SJCRH30 (cell line): ENCODE measurements around the gene C3orf70. TPM values are rescaled to one million over a fixed set of nuclear protein-coding genes. Genes with fewer than 3 reads are reported as not detected.

Experiments
- DNase-seq, 2 experiments: peaks; one replicate each; pipeline ENCODE4 v3.0.0-alpha.2; 2015 to 2020
- H3K27ac ChIP-seq: fragments of 250-450 bp; sonication (Bioruptor Pico); 2 replicates; pipeline ENCODE4 v1.5.1; 2020; ENCODE audit warnings: mild to moderate bottlenecking, moderate library complexity
- H3K27me3 ChIP-seq: fragments of 250-450 bp; sonication (Bioruptor Pico); 2 replicates; pipeline ENCODE4 v1.5.1; 2020; ENCODE audit warnings: mild to moderate bottlenecking, moderate library complexity
- H3K36me3 ChIP-seq: fragments of 250-450 bp; sonication (Bioruptor Pico); 2 replicates; pipeline ENCODE4 v1.5.1; 2020; ENCODE audit warnings: mild to moderate bottlenecking, moderate library complexity
- H3K4me1 ChIP-seq: fragments of 250-450 bp; sonication (Bioruptor Pico); 2 replicates; pipeline ENCODE4 v1.5.1; 2020; ENCODE audit warnings: mild to moderate bottlenecking, moderate library complexity
- H3K4me3 ChIP-seq: fragments of 250-450 bp; sonication (Bioruptor Pico); 2 replicates; pipeline ENCODE4 v1.5.1; 2020; ENCODE audit warnings: mild to moderate bottlenecking, moderate library complexity
- H3K9me3 ChIP-seq: fragments of 250-450 bp; sonication (Bioruptor Pico); replicated peaks from 2 replicates; pipeline ENCODE4 v1.5.1; 2020; ENCODE audit warnings: mild to moderate bottlenecking, moderate library complexity
- total RNA-seq: library from RNA; depleted of rRNA; stranded (reverse); fragments of >200 nt; shearing (Covaris generic); gene quantifications from 2 replicates; pipeline ENCODE4 v1.2.3, GENCODE V29; 2014; rRNA removed

C3orf70 gene
- total RNA-seq, 1 experiment from 2014 or later: 11.7 TPM

GRCh38 chr3:185030951-185031350 is 121.9 kb downstream of the C3orf70 start:
- Histone ChIP-seq H3K36me3 (peaks cover 7% of the 10 kb centered on the region; the same call in 1 of the 2 replicates), H3K4me1 (no peaks in the 10 kb centered on the region), H3K4me3 (no peak overlapping the region), H3K27ac (no peak overlapping the region), H3K27me3 (no peaks in the 10 kb centered on the region), H3K9me3 (no peaks in the 10 kb centered on the region)
- no peak for DNase-seq

DNA sequence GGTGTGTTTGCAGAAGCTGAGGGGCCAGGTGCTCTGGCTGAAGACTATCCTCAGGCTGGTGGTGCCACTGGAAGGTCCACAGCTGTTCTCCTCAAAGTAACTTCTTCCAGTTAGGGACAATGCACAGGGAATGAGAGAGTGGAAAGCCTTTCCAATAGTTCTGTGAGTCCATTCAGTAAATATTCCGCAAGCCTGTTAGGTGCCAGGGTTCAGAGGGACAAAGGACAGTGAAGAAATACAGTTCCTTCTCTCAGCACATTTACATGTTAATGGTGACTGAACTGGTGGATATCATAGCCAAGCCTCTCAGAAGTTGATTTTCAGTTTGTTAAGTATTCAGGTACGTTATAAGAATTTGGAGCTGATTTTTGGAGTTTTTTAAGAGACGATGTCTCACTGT is 122.5 kb downstream of the C3orf70 start:
- no peaks in the 10 kb centered on the region for H3K4me1 ChIP-seq
- H3K27me3 ChIP-seq: no peaks in the 10 kb centered on the region
- H3K9me3 ChIP-seq: no peaks in the 10 kb centered on the region
- no peak overlapping the region for H3K27ac ChIP-seq
- no peak for DNase-seq
- H3K36me3 ChIP-seq: peaks cover 7% of the 10 kb centered on the region; the same call in 1 of the 2 replicates
- no peak overlapping the region for H3K4me3 ChIP-seq

- H3K4me1 ChIP-seq: no peaks in the 10 kb centered on the region
- H3K9me3 ChIP-seq: no peaks in the 10 kb centered on the region
- H3K27ac ChIP-seq: no peak overlapping the region
- no peak overlapping the region for H3K4me3 ChIP-seq
- H3K27me3 ChIP-seq: no peaks in the 10 kb centered on the region
- H3K36me3 ChIP-seq: peaks cover 7% of the 10 kb centered on the region; the same call in 1 of the 2 replicates
- DNase-seq: no peak
Measured at GRCh38 chr3:185029086-185029485, 123.8 kb downstream of the C3orf70 start.

DNA sequence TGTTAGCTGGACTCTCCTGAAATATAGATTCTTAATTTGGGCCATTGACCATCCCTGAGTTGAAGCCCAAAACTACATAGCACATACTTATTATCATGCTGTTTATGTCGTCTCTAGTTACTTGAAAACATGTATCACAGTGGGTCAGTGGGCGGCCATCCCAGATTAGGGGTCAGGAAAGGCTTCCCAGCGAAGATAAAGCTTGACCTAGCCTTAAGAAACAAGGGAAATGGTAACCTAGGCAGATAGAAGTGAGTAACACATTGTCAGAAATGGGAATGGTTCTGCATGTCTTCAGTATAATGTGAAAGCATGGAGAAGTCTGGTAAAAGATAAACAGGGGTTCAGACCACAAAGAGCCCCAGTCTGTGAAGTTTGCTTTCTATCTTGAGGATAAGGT is 124.7 kb downstream of the C3orf70 start:
- Histone ChIP-seq H3K36me3 (peaks cover 7% of the 10 kb centered on the region; the same call in 1 of the 2 replicates), H3K4me3 (no peak overlapping the region), H3K9me3 (no peaks in the 10 kb centered on the region), H3K27ac (no peak overlapping the region), H3K27me3 (no peaks in the 10 kb centered on the region), H3K4me1 (no peaks in the 10 kb centered on the region)
- DNase-seq: no peak

Other genes starting within 250 kb of the C3orf70 start
- gene EHHADH, start 101.0 kb upstream of the C3orf70 start, total RNA-seq: 3.4 and 5.7 TPM in 2 replicates
- 18.4 and 23.5 TPM in 2 replicates for gene MAP3K13, start 210.1 kb upstream of the C3orf70 start, total RNA-seq